Stimulated activated naive CD4-positive, alpha-beta T cell treated with Interleukin-2 at 50 U/mL for 16 hours (primary cell): ENCODE results near the gene GJC3.
"Not testable (repeated sequence)": the region's sequence is repeated elsewhere in the genome, so short reads cannot be mapped to it uniquely, and the experiment has no call there.

ENCODE experiments used
- DNase-seq: peaks from one replicate; lab custom pipeline; 2025; lab: John Stamatoyannopoulos, UW

GJC3 gene, protein sequence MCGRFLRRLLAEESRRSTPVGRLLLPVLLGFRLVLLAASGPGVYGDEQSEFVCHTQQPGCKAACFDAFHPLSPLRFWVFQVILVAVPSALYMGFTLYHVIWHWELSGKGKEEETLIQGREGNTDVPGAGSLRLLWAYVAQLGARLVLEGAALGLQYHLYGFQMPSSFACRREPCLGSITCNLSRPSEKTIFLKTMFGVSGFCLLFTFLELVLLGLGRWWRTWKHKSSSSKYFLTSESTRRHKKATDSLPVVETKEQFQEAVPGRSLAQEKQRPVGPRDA

DNA sequence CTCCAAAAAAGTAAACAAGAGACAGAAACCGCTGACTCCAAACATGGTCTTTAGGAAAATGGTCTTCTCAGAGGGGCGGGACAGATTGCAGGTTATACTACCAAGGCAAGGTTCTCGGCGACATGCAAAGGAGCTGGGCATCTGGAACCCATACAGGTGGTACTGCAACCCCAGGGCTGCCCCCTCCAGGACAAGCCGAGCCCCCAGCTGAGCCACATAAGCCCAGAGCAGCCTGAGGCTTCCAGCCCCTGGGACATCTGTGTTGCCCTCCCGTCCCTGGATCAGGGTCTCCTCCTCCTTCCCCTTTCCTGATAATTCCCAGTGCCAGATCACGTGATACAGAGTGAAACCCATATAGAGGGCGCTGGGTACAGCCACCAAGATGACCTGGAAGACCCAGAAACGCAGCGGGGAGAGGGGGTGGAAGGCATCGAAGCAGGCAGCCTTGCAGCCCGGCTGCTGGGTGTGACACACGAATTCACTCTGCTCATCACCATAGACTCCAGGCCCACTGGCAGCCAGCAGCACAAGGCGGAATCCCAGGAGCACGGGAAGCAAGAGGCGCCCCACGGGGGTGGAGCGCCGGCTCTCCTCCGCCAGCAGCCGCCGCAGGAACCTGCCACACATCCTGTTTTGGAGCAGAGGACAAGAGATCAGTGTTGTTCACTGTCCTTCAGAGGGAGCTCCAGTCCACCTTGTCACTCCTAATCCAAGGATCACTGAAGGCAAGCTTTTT lies at the start of gene GJC3:
Gene GJC3, minus strand, starts transcription at position 627 of the 736 bp plus-strand sequence. Its CDS starts 0 bp downstream, at position 627.
- DNase-seq = no peak

DNA sequence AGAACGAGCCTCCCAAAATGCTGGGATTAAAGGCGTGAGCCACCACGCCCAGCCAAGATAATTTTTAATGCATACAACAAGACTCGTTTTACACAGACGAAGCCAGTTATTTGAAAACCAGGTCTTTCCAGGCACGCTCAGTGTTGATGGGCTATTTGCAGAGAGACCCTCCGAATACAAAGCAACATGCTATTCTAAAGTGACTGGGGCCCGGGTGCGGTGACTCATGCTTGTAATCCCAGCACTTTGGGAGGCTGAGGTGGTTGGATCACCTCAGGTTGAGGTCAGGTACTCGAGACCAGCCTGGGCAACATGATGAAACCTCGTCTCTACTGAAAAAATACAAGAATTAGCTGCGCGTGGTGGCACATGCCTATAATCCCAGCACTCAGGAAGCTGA lies 47.2 kb upstream of the GJC3 start:
- DNase-seq = no peak

DNA sequence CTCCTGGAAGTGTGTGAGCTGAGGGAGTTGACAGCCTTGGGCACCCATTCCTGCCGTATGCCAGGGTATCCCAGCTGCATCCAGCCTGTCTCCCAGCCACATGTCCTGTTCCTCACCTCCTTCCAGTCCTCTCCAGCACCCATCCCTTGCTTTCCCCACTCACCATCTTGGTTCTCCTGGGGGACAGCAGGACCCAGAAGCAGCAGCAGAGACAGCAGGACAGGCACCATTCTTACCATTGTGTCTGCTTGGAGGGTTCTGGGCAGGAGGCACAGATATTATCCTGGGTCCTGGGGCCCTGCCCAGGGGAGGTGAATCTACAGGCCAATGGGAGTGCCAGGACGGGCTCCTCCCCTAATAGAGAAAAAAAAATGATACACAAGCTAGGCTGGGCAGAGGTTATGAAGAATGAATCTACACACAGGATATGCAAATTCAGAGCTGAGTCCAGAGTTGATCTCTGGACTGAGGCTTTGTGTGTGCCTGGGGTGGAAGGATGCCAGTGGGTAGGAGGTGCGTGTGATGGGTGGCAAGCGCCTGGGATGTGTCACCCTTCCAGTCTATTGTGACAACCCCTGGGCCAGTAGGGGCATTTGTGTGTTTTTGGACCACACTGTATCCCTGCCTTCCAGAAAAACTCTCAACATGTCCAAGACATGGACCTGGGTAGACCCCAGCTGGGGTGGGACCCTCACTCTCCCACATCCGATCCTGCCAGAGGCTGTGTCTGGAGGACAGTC lies 46.5 kb upstream of the GJC3 start, which contains the start of gene AZGP1:
Gene AZGP1, minus strand, starts transcription at position 250 of the 740 bp plus-strand sequence. Its CDS starts 11 bp downstream, at position 239.
- DNase-seq = no peak

DNA sequence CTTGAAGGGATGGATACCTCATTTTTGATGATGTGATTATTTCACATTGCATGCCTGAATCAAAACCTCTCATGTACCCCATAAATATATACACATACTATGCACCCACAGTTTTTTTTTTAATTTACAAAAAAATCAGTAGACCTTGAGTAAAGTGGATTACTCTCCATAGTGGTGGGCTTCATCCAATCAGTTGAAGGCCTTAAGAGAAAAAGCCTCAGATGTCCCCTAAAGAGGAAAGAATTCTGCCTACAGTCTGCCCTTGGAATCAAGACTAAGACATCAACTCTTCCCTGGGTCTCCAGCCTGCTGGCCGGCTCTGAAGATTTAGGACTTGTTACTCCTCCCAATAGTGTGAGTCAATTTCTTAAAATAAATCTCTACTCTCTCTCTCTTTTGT lies 45.3 kb upstream of the GJC3 start:
- DNase-seq = no peak

DNA sequence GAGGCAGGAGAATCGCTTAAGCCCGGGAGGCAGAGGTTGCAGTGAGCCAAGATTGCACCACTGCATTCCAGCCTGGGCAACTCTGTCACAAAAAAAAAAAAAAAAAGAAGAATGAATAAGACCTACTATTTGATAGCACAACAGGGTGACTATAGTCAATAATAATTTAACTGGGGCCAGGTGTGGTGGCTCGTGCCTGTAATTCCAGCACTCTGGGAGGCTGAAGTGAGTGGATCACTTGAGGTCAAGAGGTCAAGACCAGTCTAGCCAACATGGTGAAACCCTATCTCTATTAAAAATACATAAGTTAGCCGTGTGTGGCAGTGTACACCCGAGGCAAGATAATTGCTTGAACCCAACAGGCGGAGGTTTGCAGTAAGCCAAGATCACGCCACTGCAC lies 44.4 kb upstream of the GJC3 start:
- DNase-seq = not testable (repeated sequence)

DNA sequence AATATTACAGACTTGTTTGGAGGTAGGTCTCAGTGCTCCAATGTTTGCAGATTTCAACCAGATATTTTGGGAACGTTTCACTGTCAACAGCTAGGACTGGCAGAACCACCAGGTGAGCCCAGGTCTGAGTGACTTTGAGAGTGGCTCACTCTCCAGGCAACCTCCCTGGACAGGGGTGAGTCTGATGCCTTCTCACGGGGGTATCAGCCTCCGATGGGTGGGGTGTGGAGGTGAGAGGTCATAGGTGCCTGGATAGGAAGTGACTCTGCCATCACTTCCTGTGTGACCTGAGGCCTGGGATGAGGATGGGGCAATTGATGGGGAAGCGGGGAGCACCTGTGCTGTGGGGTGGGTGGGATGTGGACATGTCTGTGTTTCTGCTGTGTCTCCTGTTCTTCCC lies 41.8 kb upstream of the GJC3 start:
- no peak for DNase-seq

DNA sequence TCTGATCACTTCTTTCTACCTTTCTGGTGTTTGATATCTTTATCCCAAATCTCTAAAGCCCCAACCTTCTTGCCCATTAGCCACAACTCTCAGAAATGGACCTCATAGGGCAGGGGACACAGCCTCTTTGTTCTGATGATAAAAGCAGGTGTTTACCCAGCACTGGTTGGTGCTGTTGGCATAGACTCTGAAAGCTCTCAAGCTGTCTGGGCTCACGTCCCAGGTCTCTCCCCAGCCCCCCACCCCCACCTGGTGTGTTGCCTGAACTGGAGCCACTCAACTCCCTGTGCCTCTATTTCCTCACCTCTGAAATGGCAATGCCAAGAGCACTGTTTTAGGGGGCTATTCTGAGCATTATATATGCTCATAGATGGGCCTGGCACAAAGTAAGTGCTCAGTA lies 40.4 kb upstream of the GJC3 start:
- not testable (repeated sequence) for DNase-seq

DNA sequence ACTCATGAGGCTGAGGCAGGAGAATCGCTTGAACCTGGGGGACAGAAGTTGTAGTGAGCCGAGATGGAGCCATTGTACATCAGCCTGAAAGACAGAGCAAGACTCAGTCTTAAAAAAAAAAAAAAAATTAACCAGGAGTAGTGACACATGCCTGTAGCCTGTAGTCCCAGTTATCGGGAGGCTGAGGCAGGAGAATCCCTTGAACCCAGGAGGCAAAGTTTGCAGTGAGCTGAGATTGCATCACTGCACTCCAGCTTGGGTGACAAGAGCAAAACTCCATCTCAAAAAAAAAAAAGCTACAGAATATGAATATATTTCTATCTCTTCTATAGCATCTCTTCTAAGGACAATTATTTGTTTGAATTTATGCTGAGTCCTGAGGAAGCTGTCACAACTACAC lies 39.9 kb upstream of the GJC3 start:
- no peak for DNase-seq

DNA sequence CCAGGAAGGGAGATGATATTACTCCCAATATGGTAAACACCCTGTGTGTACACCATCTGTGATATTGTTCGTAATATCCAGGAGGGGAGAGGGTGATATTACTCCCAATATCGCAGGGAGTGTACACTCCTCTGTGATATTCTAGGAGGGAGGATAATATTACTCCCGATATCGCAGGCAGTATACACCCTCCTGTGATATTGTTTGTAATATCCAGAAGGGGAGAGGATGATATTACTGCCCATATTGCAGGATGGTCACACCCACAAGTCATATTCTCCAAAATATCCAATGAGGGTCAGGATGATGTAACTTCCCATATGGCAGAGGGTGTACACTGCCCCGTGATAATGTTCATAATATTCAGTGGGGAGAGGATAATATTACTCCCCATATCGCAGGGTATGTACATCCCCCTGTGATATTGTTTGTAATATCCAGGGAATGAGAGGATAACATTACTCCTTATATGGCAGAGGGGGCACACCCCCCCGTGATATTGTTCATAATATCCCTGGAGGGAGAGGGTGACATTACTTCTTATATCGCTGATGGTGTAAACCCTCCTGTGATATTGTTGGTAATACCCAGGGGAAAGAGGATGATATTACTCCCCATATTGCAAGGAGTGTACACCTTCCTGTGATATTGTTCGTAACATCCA lies 29.3 kb upstream of the GJC3 start:
- no peak for DNase-seq

DNA sequence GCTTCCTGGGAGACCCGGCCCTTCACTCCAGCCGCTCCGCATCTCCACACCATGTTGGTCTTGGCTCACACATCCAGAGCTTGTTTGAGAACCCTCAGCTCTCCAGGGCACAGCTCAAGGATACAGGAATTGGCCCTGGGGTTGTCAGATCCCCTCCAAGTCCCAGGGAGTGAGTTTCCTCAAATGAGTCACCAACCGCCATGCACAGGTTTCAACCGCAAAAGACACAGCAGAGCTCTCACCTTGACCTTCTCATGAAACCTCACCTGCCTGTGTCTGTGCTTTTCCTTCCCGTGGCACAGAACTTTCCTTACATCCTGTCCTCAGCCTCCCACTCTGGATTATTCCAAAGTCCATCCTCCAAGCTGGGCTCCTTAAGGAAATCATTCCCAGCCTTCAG lies 25.8 kb upstream of the GJC3 start:
- DNase-seq = no peak

DNA sequence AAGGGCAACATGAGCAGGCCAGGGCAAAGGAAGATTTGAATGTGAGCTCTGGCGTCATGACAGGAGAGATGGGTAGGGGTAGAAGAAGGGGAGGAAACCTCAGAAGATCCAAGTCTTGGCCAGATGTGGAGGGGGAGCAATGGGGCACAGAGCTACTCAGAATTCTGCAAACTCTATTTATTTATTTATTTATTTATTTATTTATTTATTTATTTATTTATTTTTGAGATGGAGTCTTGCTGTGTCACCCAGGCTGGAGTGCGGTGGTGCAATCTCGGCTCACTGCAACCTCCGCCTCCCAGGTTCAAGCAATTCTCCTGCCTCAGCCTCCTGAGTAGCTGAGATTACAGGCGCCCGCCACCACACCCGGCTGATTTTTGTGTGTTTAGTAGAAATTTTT lies 25.2 kb upstream of the GJC3 start:
- not testable (repeated sequence) for DNase-seq

DNA sequence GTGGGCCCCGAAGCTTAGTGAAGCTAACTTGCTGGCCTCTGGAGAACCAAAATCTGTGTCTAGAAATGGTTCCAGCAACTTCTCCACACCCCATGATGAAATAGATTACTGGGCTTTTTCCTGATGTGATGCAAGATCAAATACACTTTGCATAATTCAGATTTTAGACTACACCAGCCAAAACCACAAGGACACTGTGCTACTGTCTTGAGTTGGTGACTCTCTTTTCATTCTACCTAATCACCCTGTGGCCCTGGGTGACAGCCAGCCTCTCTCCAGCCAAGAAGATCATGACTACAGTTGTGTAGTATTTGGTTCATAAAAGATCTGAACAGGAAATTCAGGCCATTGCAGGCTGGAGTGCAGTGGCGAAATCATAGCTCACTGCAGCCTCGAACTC lies 24.2 kb upstream of the GJC3 start:
- no peak for DNase-seq

DNA sequence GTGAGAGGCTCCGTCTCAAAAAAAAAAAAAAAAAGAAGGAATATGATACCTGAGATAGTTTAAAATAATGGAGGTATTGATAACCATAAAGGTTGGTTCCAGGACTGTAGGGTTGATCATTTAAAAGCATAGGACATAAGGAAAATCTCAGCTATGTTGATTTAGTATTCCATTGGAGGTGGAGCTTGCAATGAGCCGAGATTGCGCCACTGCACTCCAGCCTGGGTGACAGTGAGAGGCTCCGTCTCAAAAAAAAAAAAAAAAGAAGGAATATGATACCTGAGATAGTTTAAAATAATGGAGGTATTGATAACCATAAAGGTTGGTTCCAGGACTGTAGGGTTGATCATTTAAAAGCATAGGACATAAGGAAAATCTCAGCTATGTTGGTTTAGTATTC lies 23.2 kb upstream of the GJC3 start:
- not testable (repeated sequence) for DNase-seq

DNA sequence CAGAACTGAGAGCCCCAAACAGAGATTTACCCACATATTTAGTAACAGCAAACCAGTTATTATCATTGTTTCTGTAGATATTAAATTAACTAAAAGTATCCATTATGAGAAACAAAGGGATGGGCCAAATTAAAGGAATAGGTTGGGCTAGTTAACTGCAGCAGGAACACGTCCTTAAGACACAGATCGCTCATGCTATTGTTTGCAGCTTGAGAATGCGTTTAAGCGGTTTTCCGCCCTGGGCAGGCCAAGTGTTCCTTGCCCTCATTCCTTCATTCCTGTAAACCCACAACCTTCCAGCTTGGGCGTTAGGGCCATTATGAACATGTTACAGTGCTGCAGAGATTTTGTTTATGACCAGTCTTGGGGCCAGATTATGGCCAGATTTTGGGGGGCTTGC lies 21.4 kb upstream of the GJC3 start:
- not testable (repeated sequence) for DNase-seq

DNA sequence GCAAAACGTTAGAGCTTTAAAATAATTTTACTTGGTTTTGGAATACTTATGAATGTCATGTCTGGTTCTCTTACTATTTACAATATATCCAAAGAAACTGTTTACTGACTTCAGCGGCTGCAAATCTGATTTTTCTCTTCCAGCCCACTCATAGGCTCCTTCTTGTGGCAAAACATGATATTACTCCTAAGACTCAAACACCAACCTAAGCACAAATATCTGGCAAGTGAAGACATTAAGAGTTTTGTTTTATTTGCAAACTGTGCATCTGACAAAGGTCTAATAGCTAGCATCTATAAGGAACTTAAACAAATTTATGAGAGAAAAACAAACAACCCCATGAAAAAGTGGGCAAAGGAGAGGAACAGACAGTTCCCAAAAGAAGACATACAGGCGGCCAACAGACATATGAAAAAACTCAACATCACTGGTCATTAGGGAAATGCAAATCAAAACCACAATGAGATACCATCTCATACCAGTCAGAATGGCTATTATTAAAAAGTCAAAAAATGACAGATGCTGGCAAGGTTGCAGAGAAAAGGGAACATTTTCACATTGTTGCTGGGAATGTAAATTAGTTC lies 20.3 kb upstream of the GJC3 start:
- no peak for DNase-seq

DNA sequence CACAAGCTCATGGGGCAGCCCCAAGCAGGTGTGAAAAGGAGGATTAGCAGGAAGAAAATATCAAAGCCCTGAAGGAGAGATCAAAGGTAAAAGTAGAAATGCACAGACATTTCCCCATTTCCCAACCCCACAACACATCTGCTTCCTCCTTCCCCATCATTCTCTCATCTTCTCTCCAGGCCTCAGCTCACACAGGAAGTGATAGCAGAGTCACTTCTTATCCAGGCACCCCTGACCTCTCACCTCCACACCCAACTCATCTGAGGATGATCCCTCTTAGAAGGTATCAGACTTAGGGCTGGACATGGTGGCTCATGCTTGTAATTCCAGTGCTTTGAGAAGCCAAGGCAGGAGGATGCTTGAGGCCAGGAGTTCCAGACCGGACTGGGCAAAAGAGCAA lies 18.2 kb upstream of the GJC3 start:
- DNase-seq = no peak

DNA sequence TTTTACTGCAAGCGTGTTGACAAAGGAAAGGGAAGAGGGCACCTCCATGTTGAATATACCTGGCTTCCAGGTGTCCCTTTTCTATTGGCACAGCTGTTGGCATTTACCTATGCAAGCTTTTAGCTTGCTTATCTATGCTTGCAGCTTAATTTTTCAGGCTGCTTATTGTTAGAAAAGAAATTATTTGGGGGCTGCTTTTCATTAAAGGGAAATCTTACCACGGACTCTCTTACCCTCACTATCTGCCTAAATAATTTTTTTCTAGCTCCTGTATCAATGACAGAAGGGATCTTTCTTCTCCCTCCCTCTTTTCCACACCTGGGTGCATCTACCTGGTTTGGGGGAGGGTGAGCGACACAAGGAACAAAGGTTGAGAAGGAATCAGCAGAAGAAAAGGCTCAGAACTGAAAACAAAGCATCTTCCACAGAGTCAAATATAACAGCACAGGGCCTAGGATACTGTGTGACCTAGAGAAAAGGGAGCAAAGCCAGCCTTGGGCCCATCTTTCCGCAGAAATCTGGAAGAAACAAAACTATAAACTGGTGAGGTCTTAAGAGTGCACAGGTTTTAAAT lies 15.2 kb upstream of the GJC3 start:
- no peak for DNase-seq

DNA sequence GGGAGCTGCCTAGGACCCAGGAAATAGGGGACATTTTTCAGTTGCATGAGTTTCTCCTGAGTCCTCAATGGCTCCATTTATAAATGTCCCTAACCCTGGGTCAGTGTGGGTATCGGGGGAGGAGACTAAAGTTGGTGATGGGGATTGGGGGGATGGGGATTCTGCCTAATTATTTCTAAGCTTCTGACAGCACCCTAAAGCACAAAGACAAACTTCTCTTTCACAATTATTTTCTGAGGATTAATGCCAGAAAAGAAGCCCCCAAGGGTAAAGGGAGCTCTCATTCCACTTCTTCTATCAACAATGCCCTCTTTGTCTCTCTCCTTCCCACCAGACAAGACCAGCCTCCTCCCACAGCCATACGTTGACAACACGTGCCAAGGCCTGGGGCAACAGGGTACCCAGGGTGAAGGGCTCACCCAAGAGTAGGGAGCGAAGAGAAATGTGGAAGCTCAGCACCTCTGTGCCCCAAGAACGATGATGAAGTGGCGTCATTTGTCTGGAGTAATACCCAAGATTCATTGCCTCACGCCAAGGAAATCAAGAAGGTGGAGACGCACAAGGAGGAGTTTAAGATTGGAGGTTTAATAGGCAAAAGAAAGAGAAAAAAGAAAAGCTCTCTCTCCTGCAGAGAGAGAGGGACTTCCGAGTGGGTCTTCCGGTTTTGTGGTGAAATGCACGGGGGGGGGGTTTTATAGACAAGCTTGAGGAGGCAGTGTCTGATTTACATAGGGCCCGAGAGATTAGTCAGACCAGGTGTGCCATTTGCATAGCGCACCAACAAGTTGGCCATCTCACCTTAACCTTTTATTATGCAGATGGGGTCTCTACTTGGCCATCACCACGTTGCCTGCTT lies 14.4 kb upstream of the GJC3 start:
- DNase-seq = no peak

DNA sequence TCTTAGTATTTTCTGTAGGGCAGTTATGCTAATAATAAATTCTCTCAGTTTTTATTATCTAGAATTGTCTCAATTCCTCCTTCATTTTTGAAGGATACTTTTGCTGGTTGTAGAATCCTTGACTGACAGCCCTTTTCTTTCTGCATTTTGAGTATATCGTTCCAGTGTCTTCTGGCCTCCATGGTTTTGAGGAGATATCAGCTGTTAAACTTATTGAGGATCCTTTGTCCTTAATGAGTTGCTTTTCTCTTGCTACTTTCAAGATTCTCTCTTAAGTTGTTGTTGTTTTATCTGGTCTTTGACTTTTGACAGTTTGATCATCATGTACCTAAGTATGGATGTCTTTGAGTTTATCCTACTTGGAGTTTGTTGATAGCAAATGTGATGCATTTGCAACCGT lies 8.9 kb upstream of the GJC3 start:
- DNase-seq = no peak

DNA sequence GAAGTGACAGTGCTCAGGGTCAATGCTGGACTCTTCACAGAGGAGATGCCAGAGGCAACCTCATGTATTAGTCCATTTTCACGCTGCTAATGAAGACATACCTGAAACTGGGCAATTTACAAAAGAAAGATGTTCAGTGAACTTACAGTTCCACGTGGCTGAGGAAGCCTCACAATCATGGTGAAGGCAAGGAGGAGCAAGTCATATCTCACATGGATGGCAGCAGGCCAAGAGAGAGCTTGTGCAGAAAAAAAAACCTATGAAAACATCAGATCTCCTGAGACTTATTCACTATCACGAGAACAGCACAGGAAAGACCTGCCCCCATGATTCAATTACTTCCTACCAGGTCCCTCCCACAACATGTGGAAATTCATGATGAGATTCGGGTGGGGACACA lies 5.6 kb upstream of the GJC3 start:
- not testable (repeated sequence) for DNase-seq

DNA sequence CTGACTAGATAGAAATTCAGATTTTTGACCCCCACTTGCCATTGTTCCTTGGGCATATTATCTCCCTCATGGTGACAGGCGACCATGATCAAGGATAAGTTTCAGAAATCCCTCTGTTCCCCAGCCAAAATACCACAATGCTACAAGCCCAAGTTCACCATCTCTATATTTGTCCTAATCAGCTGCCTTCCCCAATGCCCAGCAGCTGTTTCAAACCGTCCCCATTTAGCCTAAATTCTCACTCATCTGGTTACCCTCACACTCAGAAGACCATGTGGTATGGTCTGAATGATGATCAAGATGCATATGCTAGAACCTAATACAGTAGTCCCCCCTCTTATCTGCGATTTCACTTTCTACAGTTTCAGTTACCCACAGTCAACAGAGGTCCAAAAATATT lies 956 bp upstream of the GJC3 start:
- no peak for DNase-seq
